GM23338 (cell line): ENCODE data around the gene ATP5ME. TPM values are rescaled to one million over a fixed set of nuclear protein-coding genes. Genes with fewer than 3 reads are reported as not detected.
A peak's percentile ranks its signal among the peaks of the same experiment; 100 is the strongest.
"Not testable (repeated sequence)": the region's sequence is repeated elsewhere in the genome, so short reads cannot be mapped to it uniquely, and the experiment has no call there.

Experiments used
- ATAC-seq: fragments of 200-7000 bp; cut with Tn5 transposase; 3 replicates; pipeline ENCODE4 v1.9.1; 2020
- DNase-seq: peaks from one replicate; pipeline ENCODE4 v3.0.0-alpha.2; 2015; ENCODE audit warnings: low spot score
- H2AFZ ChIP-seq: fragments of 200-600 bp; sonication (generic); 2 replicates; pipeline ENCODE4 v1.8.0; 2016; ENCODE audit warnings: antibody characterized with exemption, mild to moderate bottlenecking, moderate library complexity
- H3F3A ChIP-seq: fragments of 200-600 bp; sonication (generic); replicated peaks from 2 replicates; pipeline ENCODE4 v1.8.0; 2017; ENCODE audit warnings: antibody characterized with exemption, mixed run types, low read depth
- H3K27ac ChIP-seq: fragments of 200-600 bp; sonication (generic); 2 replicates; pipeline ENCODE4 v1.6.1; 2016; ENCODE audit warnings: low read depth
- H3K27me3 ChIP-seq: fragments of 200-600 bp; sonication (generic); 2 replicates; pipeline ENCODE4 v1.8.0; 2016; ENCODE audit warnings: mild to moderate bottlenecking, mixed run types, moderate library complexity; ENCODE audit not compliant: insufficient read depth
- H3K36me3 ChIP-seq: fragments of 200-600 bp; sonication (generic); 2 replicates; pipeline ENCODE4 v1.8.0; 2016; ENCODE audit warnings: mild to moderate bottlenecking; ENCODE audit not compliant: insufficient read depth
- H3K4me1 ChIP-seq: fragments of 200-600 bp; sonication (generic); 2 replicates; pipeline ENCODE4 v1.8.0; 2016; ENCODE audit warnings: mild to moderate bottlenecking, moderate library complexity; ENCODE audit not compliant: insufficient read depth
- H3K4me2 ChIP-seq: fragments of 200-600 bp; sonication (generic); 2 replicates; pipeline ENCODE4 v1.7.1; 2017; ENCODE audit warnings: mixed run types
- H3K4me3 ChIP-seq: fragments of 200-600 bp; sonication (generic); 2 replicates; pipeline ENCODE4 v1.6.1; 2016; ENCODE audit warnings: mixed run types
- H3K79me2 ChIP-seq: fragments of 200-600 bp; sonication (generic); replicated peaks from 2 replicates; pipeline ENCODE4 v1.8.0; 2017; ENCODE audit warnings: mild to moderate bottlenecking; ENCODE audit not compliant: insufficient read depth
- H3K9me2 ChIP-seq: fragments of 200-600 bp; sonication (generic); 2 replicates; pipeline ENCODE4 v1.8.0; 2017; ENCODE audit not compliant: insufficient read depth
- H4K20me1 ChIP-seq: fragments of 200-600 bp; sonication (generic); replicated peaks from 2 replicates; pipeline ENCODE4 v1.8.0; 2017; ENCODE audit warnings: mild to moderate bottlenecking; ENCODE audit not compliant: insufficient read depth
- H3K27ac Mint-ChIP-seq: 2 replicates; pipeline ENCODE4 v1.8.0; 2020; ENCODE audit warnings: inconsistent platforms, mild to moderate bottlenecking, moderate library complexity, mixed read lengths
- H3K27me3 Mint-ChIP-seq: 3 replicates; pipeline ENCODE4 v1.8.0; 2022; ENCODE audit warnings: low read depth, mild to moderate bottlenecking, moderate library complexity, mixed read lengths, inconsistent platforms; ENCODE audit not compliant: insufficient read depth, poor library complexity
- H3K36me3 Mint-ChIP-seq: 3 replicates; pipeline ENCODE4 v1.8.0; 2021; ENCODE audit warnings: low read depth, mild to moderate bottlenecking, inconsistent platforms, moderate library complexity, mixed read lengths
- H3K4me1 Mint-ChIP-seq: 3 replicates; pipeline ENCODE4 v1.8.0; 2020; ENCODE audit warnings: mild to moderate bottlenecking, inconsistent platforms, mixed read lengths
- H3K4me3 Mint-ChIP-seq: 3 replicates; pipeline ENCODE4 v1.8.0; 2021; ENCODE audit warnings: moderate library complexity, mild to moderate bottlenecking, inconsistent platforms, mixed read lengths
- H3K9me3 Mint-ChIP-seq: 3 replicates; pipeline ENCODE4 v1.8.0; 2020; ENCODE audit warnings: moderate library complexity, mild to moderate bottlenecking, inconsistent platforms, mixed read lengths
- CREB1 ChIP-seq: fragments of 250-450 bp; sonication (Bioruptor Pico); IDR thresholded peaks from 2 replicates; pipeline ENCODE4 v1.5.0; 2020; ENCODE audit warnings: low read depth, mild to moderate bottlenecking, moderate library complexity
- CTCF ChIP-seq, 2 experiments: fragments of 200-600 bp in 1 of 2; sonication (generic) in 1 of 2; conservative IDR thresholded peaks; 2 replicates each; pipeline versions ENCODE4 v1.5.1 to v1.6.1; 2016 to 2017; ENCODE audit warnings: antibody characterized with exemption in 2 of 2, low read depth in 2 of 2, mild to moderate bottlenecking in 2 of 2, moderate library complexity in 1 of 2
- ETS1 ChIP-seq: IDR thresholded peaks from 2 replicates; pipeline ENCODE4 v1.6.1; 2016; ENCODE audit warnings: antibody characterized with exemption
- EZH2 ChIP-seq: fragments of 200-600 bp; sonication (generic); IDR thresholded peaks from one replicate; pipeline ENCODE4 v1.8.0; 2017; ENCODE audit warnings: antibody characterized with exemption, mild to moderate bottlenecking, low read depth; ENCODE audit not compliant: unreplicated experiment
- EZH2phosphoT487 ChIP-seq: fragments of 200-600 bp; sonication (generic); IDR thresholded peaks from one replicate; pipeline ENCODE4 v1.8.1; 2018; ENCODE audit warnings: antibody characterized with exemption; ENCODE audit not compliant: unreplicated experiment
- JUNB ChIP-seq: IDR thresholded peaks from one replicate; pipeline ENCODE4 v1.6.1; 2016; ENCODE audit warnings: antibody characterized with exemption; ENCODE audit not compliant: unreplicated experiment
- POLR2AphosphoS5 ChIP-seq: IDR thresholded peaks from 2 replicates; pipeline ENCODE4 v1.6.1; 2016; ENCODE audit warnings: antibody characterized with exemption, low read depth
- STAT1 ChIP-seq: IDR thresholded peaks from one replicate; pipeline ENCODE4 v1.6.1; 2016; ENCODE audit warnings: antibody characterized with exemption; ENCODE audit not compliant: unreplicated experiment
- ZNF114 ChIP-seq: fragments of 250-450 bp; sonication (Bioruptor Pico); IDR thresholded peaks from 2 replicates; pipeline ENCODE4 v1.5.0; 2020; ENCODE audit warnings: mild to moderate bottlenecking, moderate library complexity
- ZNF331 ChIP-seq: fragments of 250-450 bp; sonication (Bioruptor Pico); IDR thresholded peaks from 2 replicates; pipeline ENCODE4 v1.5.0; 2020; ENCODE audit warnings: low read depth, mild to moderate bottlenecking, moderate library complexity
- polyA plus RNA-seq: library from polyadenylated mRNA; unstranded; fragments of >200 nt; fragmentation: Nextera tagmentation; extraction: Ambion mirVana; gene quantifications from 2 replicates; pipeline ENCODE4 v1.2.1, GENCODE V29; 2016
- total RNA-seq: library from RNA; depleted of rRNA; stranded (reverse); fragments of >200 nt; shearing (Covaris generic); gene quantifications from 2 replicates; pipeline ENCODE4 v1.2.3, GENCODE V29; 2014

ATP5ME gene
- total and polyA plus RNA-seq, 2 experiments from 2014 or later: 60.5 to 2,021 TPM

GRCh38 chr4:694341-694940, 20.4 kb upstream of the ATP5ME start:
- DNase-seq: peak; percentile 50
- H3K4me1 Mint-ChIP-seq: peaks cover 20% of the 10 kb centered on the region; the same call in 2 of the 3 replicates
- H3K4me1 ChIP-seq, H3F3A ChIP-seq, H3K36me3 ChIP-seq, H3K4me3 ChIP-seq, H3K4me3 Mint-ChIP-seq, H3K9me2 ChIP-seq, H2AFZ ChIP-seq, H3K27ac Mint-ChIP-seq, H3K4me2 ChIP-seq, H3K36me3 Mint-ChIP-seq, H3K79me2 ChIP-seq, ATAC-seq, H3K27ac ChIP-seq, H3K27me3 ChIP-seq, H4K20me1 ChIP-seq: not testable (repeated sequence)
- H3K9me3 Mint-ChIP-seq: peaks cover 17% of the 10 kb centered on the region
- peaks cover 12% of the 10 kb centered on the region for H3K27me3 Mint-ChIP-seq

GRCh38 chr4:692771-693554, 18.9 kb upstream of the ATP5ME start:
- H3K36me3 Mint-ChIP-seq: peaks cover 6% of the 10 kb centered on the region; the same call in 1 of the 3 replicates
- no peak for TF ChIP-seq CTCF (conservative IDR thresholded peaks at IDR 0.05; ENCODE audit: low read depth in 2 of 2)
- no peak for TF ChIP-seq ETS1
- TF ChIP-seq JUNB: no peak
- TF ChIP-seq POLR2AphosphoS5: no peak
- DNase-seq: no peak
- no peaks in the 10 kb centered on the region for H3K27me3 ChIP-seq
- H4K20me1 ChIP-seq: no peaks in the 10 kb centered on the region
- H3K4me2 ChIP-seq: no peak overlapping the region
- peaks cover 8% of the 10 kb centered on the region for H3K4me1 ChIP-seq
- H3K36me3 ChIP-seq: no peaks in the 10 kb centered on the region
- H3K4me3 ChIP-seq: no peak overlapping the region
- H2AFZ ChIP-seq: peak overlapping the region; percentile 75
- no peak for ATAC-seq
- peaks cover 17% of the 10 kb centered on the region for H3K9me3 Mint-ChIP-seq
- no peak overlapping the region for H3K27ac ChIP-seq
- peaks cover 19% of the 10 kb centered on the region; the same call in 2 of the 3 replicates for H3K4me1 Mint-ChIP-seq
- H3K79me2 ChIP-seq: no peaks in the 10 kb centered on the region
- no peaks in the 10 kb centered on the region for H3K9me2 ChIP-seq
- H3K27me3 Mint-ChIP-seq: peaks cover 9% of the 10 kb centered on the region
- 0 out of 2 replicates have a peak, but pooled peaks cover 3% of the 10 kb centered on the region for H3F3A ChIP-seq
- no peak overlapping the region for H3K27ac Mint-ChIP-seq
- H3K4me3 Mint-ChIP-seq: no peak overlapping the region

GRCh38 chr4:689723-690122, 15.6 kb upstream of the ATP5ME start:
- Histone ChIP-seq H2AFZ (peak overlapping the region; percentile 98), H3K4me1 (peaks cover 8% of the 10 kb centered on the region), H3K9me2 (no peaks in the 10 kb centered on the region), H3K27me3 (no peaks in the 10 kb centered on the region), H3K27ac (no peak overlapping the region), H4K20me1 (no peaks in the 10 kb centered on the region), H3K79me2 (no peaks in the 10 kb centered on the region), H3F3A (0 out of 2 replicates have a peak, but pooled peaks cover 3% of the 10 kb centered on the region), H3K4me3 (peak overlapping the region; percentile 63), H3K36me3 (no peaks in the 10 kb centered on the region), H3K4me2 (peak overlapping the region; percentile 91)
- DNase-seq (no peak), ATAC-seq (no peak)
- Mint-ChIP-seq H3K27ac (no peak overlapping the region), H3K36me3 (peaks cover 3% of the 10 kb centered on the region; the same call in 2 of the 3 replicates), H3K27me3 (peaks cover 4% of the 10 kb centered on the region), H3K4me3 (peak overlapping the region; percentile 62), H3K4me1 (peaks cover 24% of the 10 kb centered on the region), H3K9me3 (peaks cover 5% of the 10 kb centered on the region)
- TF ChIP-seq ZNF331 (CRISPR knock-in tag): no peak
- no peak for TF ChIP-seq EZH2
- TF ChIP-seq JUNB: no peak
- no peak for TF ChIP-seq EZH2phosphoT487
- no peak for TF ChIP-seq CTCF (conservative IDR thresholded peaks at IDR 0.05; ENCODE audit: low read depth in 2 of 2)
- no peak for TF ChIP-seq ZNF114 (CRISPR knock-in tag)
- TF ChIP-seq CREB1 (CRISPR knock-in tag): no peak
- no peak for TF ChIP-seq ETS1
- TF ChIP-seq STAT1: no peak
